Neural progenitor cell (in vitro differentiated cells): ENCODE data around the gene UBALD2. TPM values are rescaled to one million over a fixed set of nuclear protein-coding genes. Genes with fewer than 3 reads are reported as not detected.
"Not testable (repeated sequence)": the region's sequence is repeated elsewhere in the genome, so short reads cannot be mapped to it uniquely, and the experiment has no call there.

Experiments
- DNase-seq: peaks from one replicate; pipeline ENCODE4 v3.0.0-alpha.2; 2016; ENCODE audit warnings: low spot score
- H2AFZ ChIP-seq: fragments of 200-600 bp; sonication (generic); replicated peaks from 2 replicates; pipeline ENCODE4 v1.6.1; 2016; ENCODE audit warnings: antibody characterized with exemption
- H3F3A ChIP-seq: fragments of 200-600 bp; sonication (generic); 2 replicates; pipeline ENCODE4 v1.6.1; 2016; ENCODE audit warnings: antibody characterized with exemption, low read depth
- H3K27ac ChIP-seq: fragments of 200-600 bp; sonication (generic); 2 replicates; pipeline ENCODE4 v1.5.1; 2016; ENCODE audit warnings: mild to moderate bottlenecking
- H3K27me3 ChIP-seq: fragments of 200-600 bp; sonication (generic); 2 replicates; pipeline ENCODE4 v1.6.1; 2016; ENCODE audit warnings: mild to moderate bottlenecking, moderate library complexity
- H3K36me3 ChIP-seq: fragments of 200-600 bp; sonication (generic); 2 replicates; pipeline ENCODE4 v1.5.1; 2016
- H3K4me1 ChIP-seq: fragments of 200-600 bp; sonication (generic); 2 replicates; pipeline ENCODE4 v1.6.1; 2016; ENCODE audit warnings: mixed run types
- H3K4me2 ChIP-seq: fragments of 200-600 bp; sonication (generic); 2 replicates; pipeline ENCODE4 v1.6.1; 2016
- H3K4me3 ChIP-seq: fragments of 200-600 bp; sonication (generic); 2 replicates; pipeline ENCODE4 v1.5.1; 2016
- H3K79me2 ChIP-seq: fragments of 200-600 bp; sonication (generic); 2 replicates; pipeline ENCODE4 v1.6.1; 2016; ENCODE audit warnings: low read depth
- H3K9ac ChIP-seq: fragments of 200-600 bp; sonication (generic); 2 replicates; pipeline ENCODE4 v1.6.1; 2016
- H3K9me3 ChIP-seq: fragments of 200-600 bp; sonication (generic); 2 replicates; pipeline ENCODE4 v1.5.1; 2016; ENCODE audit warnings: low read depth
- H4K20me1 ChIP-seq: fragments of 200-600 bp; sonication (generic); 2 replicates; pipeline ENCODE4 v1.6.1; 2016; ENCODE audit warnings: low read depth
- H3K27ac Mint-ChIP-seq: 3 replicates; pipeline ENCODE4 v1.8.0; 2021; ENCODE audit warnings: mixed read lengths
- H3K27me3 Mint-ChIP-seq: 2 replicates; pipeline ENCODE4 v1.8.0; 2022; ENCODE audit warnings: low read depth, mild to moderate bottlenecking, inconsistent platforms, moderate library complexity, mixed read lengths; ENCODE audit not compliant: insufficient read depth
- H3K36me3 Mint-ChIP-seq: 3 replicates; pipeline ENCODE4 v1.8.0; 2021; ENCODE audit warnings: mixed read lengths
- H3K4me1 Mint-ChIP-seq: 3 replicates; pipeline ENCODE4 v1.8.0; 2021; ENCODE audit warnings: mixed read lengths
- H3K4me3 Mint-ChIP-seq: 3 replicates; pipeline ENCODE4 v1.8.0; 2021; ENCODE audit warnings: mild to moderate bottlenecking, moderate library complexity, mixed read lengths
- H3K9me3 Mint-ChIP-seq: 3 replicates; pipeline ENCODE4 v1.8.0; 2020; ENCODE audit warnings: mixed read lengths
- EZH2 ChIP-seq: fragments of 200-600 bp; sonication (generic); IDR thresholded peaks from 2 replicates; pipeline ENCODE4 v1.6.1; 2017; ENCODE audit warnings: antibody characterized with exemption, mild to moderate bottlenecking, moderate library complexity
- EZH2phosphoT487 ChIP-seq: fragments of 200-600 bp; sonication (generic); IDR thresholded peaks from 2 replicates; pipeline ENCODE4 v1.6.1; 2017; ENCODE audit warnings: antibody characterized with exemption
- total RNA-seq: library from RNA; depleted of rRNA; stranded (reverse); fragments of >200 nt; gene quantifications from 2 replicates; pipeline ENCODE4 v1.2.3, GENCODE V29; 2015; ENCODE audit warnings: low replicate concordance
- TF ChIP-seq, protein P1 (sequence below): fragments of 200-600 bp; sonication (generic); IDR thresholded peaks from 2 replicates; pipeline ENCODE4 v1.5.1; 2017; ENCODE audit warnings: antibody characterized with exemption, mild to moderate bottlenecking

The UBALD2 gene
- total RNA-seq, 1 donor from 2014 or later: 4.2 TPM

DNA sequence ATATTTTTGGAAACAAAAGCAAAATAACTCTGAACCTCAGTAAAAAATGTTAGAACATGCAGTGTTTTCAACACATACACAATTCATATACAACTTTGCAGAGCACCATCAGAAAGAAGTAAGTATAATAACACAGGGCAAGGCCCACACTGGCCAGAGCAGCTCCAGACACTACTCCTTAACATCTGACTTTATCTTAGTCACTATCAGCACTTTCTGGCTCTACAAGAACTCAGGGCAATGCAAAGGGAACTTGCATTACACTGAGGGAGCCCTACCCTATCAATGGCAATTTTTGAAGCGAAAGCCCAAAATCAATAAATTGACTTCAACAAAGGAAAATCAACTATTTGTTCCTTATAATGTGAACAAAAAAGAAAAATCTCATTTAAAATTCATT lies 41.3 kb upstream of the UBALD2 start:
- H3F3A ChIP-seq: no peaks in the 10 kb centered on the region
- H3K4me1 ChIP-seq: no peaks in the 10 kb centered on the region
- no peak overlapping the region for H2AFZ ChIP-seq
- no peaks in the 10 kb centered on the region for H3K36me3 ChIP-seq
- Mint-ChIP-seq H3K9me3 (no peaks in the 10 kb centered on the region), H3K4me3 (no peak overlapping the region), H3K27me3 (peaks cover 9% of the 10 kb centered on the region), H3K36me3 (peaks cover 6% of the 10 kb centered on the region), H3K27ac (no peak overlapping the region), H3K4me1 (no peaks in the 10 kb centered on the region)
- no peaks in the 10 kb centered on the region for H4K20me1 ChIP-seq
- H3K4me3 ChIP-seq: no peak overlapping the region
- no peak for DNase-seq
- no peak for TF ChIP-seq EZH2phosphoT487
- TF ChIP-seq EZH2: no peak
- TF ChIP-seq, protein P1, sequence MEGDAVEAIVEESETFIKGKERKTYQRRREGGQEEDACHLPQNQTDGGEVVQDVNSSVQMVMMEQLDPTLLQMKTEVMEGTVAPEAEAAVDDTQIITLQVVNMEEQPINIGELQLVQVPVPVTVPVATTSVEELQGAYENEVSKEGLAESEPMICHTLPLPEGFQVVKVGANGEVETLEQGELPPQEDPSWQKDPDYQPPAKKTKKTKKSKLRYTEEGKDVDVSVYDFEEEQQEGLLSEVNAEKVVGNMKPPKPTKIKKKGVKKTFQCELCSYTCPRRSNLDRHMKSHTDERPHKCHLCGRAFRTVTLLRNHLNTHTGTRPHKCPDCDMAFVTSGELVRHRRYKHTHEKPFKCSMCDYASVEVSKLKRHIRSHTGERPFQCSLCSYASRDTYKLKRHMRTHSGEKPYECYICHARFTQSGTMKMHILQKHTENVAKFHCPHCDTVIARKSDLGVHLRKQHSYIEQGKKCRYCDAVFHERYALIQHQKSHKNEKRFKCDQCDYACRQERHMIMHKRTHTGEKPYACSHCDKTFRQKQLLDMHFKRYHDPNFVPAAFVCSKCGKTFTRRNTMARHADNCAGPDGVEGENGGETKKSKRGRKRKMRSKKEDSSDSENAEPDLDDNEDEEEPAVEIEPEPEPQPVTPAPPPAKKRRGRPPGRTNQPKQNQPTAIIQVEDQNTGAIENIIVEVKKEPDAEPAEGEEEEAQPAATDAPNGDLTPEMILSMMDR: no peak
- no peaks in the 10 kb centered on the region for H3K27me3 ChIP-seq
- H3K9ac ChIP-seq: no peak overlapping the region
- H3K9me3 ChIP-seq: no peaks in the 10 kb centered on the region
- no peak overlapping the region for H3K27ac ChIP-seq
- H3K79me2 ChIP-seq: no peaks in the 10 kb centered on the region
- no peak overlapping the region for H3K4me2 ChIP-seq

DNA sequence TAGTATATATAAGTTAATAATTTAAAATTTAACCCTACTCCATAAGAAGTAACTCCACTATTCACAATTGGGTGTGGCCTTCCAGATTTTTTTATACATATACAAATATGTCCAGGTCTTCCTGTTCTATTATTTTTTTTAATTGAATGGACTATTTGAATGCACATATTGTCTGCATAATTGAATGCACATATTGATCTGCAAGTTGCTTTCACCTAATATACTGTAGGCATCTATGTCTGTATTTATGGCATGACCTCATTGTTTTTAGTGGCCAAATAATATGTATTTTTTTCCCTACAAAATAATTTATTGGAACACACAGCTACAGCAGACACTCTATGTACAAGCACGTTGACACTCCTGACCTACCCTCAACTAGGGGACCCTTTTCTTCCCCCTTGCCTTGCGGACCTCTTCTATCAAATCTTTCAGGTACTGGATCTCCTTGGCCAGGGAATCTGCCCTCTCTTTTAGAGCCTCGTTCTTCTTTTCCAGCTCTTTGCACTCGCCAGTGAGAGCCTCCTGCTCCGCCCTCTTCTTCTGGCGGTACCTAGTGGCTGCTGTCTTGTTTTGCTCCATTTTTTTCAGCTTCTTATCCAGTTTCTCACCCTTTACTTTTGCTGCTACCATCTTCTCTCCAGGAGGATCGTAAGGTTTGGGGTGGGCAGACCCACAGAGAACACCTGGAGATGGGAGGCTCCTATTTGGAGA lies 39.6 kb upstream of the UBALD2 start:
- H3K27ac Mint-ChIP-seq, H3K36me3 Mint-ChIP-seq, H3K36me3 ChIP-seq, H4K20me1 ChIP-seq, DNase-seq, H3K4me1 ChIP-seq, H3K9me3 ChIP-seq, H3K9ac ChIP-seq, H3F3A ChIP-seq, H3K4me2 ChIP-seq, H3K4me1 Mint-ChIP-seq, H3K4me3 Mint-ChIP-seq, H3K9me3 Mint-ChIP-seq, H3K4me3 ChIP-seq, H2AFZ ChIP-seq, H3K27ac ChIP-seq, H3K27me3 ChIP-seq, H3K79me2 ChIP-seq, H3K27me3 Mint-ChIP-seq: not testable (repeated sequence)

DNA sequence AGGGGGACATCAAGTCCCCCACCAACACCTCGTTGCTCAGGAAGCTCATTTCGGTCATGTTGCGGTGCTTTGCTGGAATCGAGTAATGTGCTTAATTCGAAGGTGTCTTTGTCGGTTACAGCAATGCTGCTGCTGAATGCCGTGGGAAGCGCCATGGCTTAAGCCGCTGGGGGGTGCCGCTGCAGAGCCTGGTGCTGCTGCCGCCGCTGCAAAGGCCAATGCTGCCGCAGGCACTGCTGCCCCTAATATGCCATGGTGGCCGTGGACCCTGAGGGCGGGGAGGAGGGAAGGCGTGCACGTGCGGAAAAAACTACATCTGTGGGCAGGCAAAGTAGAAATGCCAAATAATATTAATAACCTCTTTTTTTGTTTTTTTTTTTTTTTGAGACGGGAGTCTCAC lies 38.4 kb upstream of the UBALD2 start:
- H3K27ac ChIP-seq, DNase-seq, H3K27me3 Mint-ChIP-seq, H3K27ac Mint-ChIP-seq, H3K4me1 ChIP-seq, H3K27me3 ChIP-seq, H4K20me1 ChIP-seq, H3K36me3 ChIP-seq, H3K4me2 ChIP-seq, H3K9ac ChIP-seq, H3K9me3 Mint-ChIP-seq, H3K4me3 ChIP-seq, H3K4me1 Mint-ChIP-seq, H3K4me3 Mint-ChIP-seq, H3F3A ChIP-seq, H3K9me3 ChIP-seq, H2AFZ ChIP-seq, H3K79me2 ChIP-seq, H3K36me3 Mint-ChIP-seq: not testable (repeated sequence)

DNA sequence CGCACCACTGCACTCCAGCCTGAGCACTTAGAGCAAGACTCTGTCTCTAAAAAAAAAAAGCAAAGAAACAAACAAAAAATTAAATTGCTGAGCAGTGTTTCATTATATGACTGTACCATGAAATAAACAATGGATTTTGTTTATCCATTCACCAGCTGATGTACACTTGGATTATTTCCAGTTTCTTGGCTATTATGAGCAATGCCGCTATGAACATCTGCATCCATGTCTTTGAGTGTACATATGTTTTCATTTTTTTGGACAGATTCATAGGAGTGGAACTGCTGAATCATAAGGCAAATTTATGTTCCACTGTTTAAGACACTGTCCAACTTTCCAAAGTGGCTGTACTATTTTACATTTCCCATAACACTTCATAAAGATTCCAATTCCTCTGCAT lies 32.8 kb upstream of the UBALD2 start:
- Histone ChIP-seq H3F3A (no peaks in the 10 kb centered on the region), H2AFZ (no peak overlapping the region), H3K4me3 (no peak overlapping the region), H3K4me1 (no peaks in the 10 kb centered on the region), H3K9ac (no peak overlapping the region), H4K20me1 (no peaks in the 10 kb centered on the region), H3K27me3 (no peaks in the 10 kb centered on the region), H3K27ac (no peak overlapping the region), H3K9me3 (no peaks in the 10 kb centered on the region), H3K79me2 (peaks cover 3% of the 10 kb centered on the region), H3K4me2 (no peak overlapping the region), H3K36me3 (no peaks in the 10 kb centered on the region)
- H3K4me3 Mint-ChIP-seq: no peak overlapping the region
- peaks cover 3% of the 10 kb centered on the region for H3K27me3 Mint-ChIP-seq
- H3K4me1 Mint-ChIP-seq: no peaks in the 10 kb centered on the region
- peaks cover 2% of the 10 kb centered on the region for H3K36me3 Mint-ChIP-seq
- no peak for DNase-seq
- H3K9me3 Mint-ChIP-seq: no peaks in the 10 kb centered on the region
- TF ChIP-seq EZH2phosphoT487 (no peak), EZH2 (no peak)
- TF ChIP-seq, protein P1: no peak
- H3K27ac Mint-ChIP-seq: no peak overlapping the region
